GM19023 (cell line): ENCODE measurements around the gene TACR1.

Source experiments
- ATAC-seq: cut with Tn5 transposase; IDR thresholded peaks from one replicate; pipeline ENCODE4 v1.9.1; 2021; ENCODE audit warnings: mild to moderate bottlenecking, moderate library complexity; ENCODE audit not compliant: unreplicated experiment

Gene TACR1

GRCh38 chr2:75025216-75025615, 174.1 kb downstream of the TACR1 start:
- ATAC-seq = no peak

- ATAC-seq = no peak
Observed at GRCh38 chr2:75023666-75024455, 175.5 kb downstream of the TACR1 start.

- ATAC-seq = no peak
Observed at GRCh38 chr2:75022516-75022915, 176.8 kb downstream of the TACR1 start.

GRCh38 chr2:75021672-75022071, 177.6 kb downstream of the TACR1 start:
- no peak for ATAC-seq

- ATAC-seq = no peak
Observed at GRCh38 chr2:75020476-75020875, 178.8 kb downstream of the TACR1 start.

GRCh38 chr2:75019790-75020189, 179.5 kb downstream of the TACR1 start:
- ATAC-seq = no peak

- ATAC-seq = no peak
Observed at GRCh38 chr2:75018162-75018561, 181.2 kb downstream of the TACR1 start.

GRCh38 chr2:75012080-75012479, 187.2 kb downstream of the TACR1 start:
- ATAC-seq = no peak

GRCh38 chr2:75010571-75010970, 188.7 kb downstream of the TACR1 start:
- no peak for ATAC-seq

GRCh38 chr2:75007819-75008218, 191.5 kb downstream of the TACR1 start:
- ATAC-seq = no peak

GRCh38 chr2:75007061-75007460, 192.3 kb downstream of the TACR1 start:
- no peak for ATAC-seq

GRCh38 chr2:75006041-75006440, 193.3 kb downstream of the TACR1 start:
- no peak for ATAC-seq

- no peak for ATAC-seq
Observed at GRCh38 chr2:75003773-75004172, 195.5 kb downstream of the TACR1 start.

GRCh38 chr2:75003276-75003675, 196.0 kb downstream of the TACR1 start:
- ATAC-seq = no peak

GRCh38 chr2:75002007-75002406, 197.3 kb downstream of the TACR1 start:
- ATAC-seq = no peak

GRCh38 chr2:74999468-74999867, 199.9 kb downstream of the TACR1 start:
- ATAC-seq = no peak
